ENCODE data around the gene XPO1. TPM values are rescaled to one million over a fixed set of nuclear protein-coding genes. Genes with fewer than 3 reads are reported as not detected.
A peak's percentile ranks its signal among the peaks of the same experiment; 100 is the strongest.

The XPO1 gene
- polyA plus RNA-seq, 3 donors, result 19.0 to 36.4 (median 20.9) TPM

- 96% methylated on average over 8 of the region's 9 CpGs for WGBS (ENCODE audit: insufficient coverage)
- H3K79me2 ChIP-seq (ENCODE audit: insufficient read depth, low read length), result peaks cover 100% of the 10 kb centered on the region
- H4K20me1 ChIP-seq (ENCODE audit: insufficient read depth, low read length), result peaks cover 100% of the 10 kb centered on the region
- Mint-ChIP-seq H3K9me3 (peaks cover 0 to 3% (median 0%) of the 10 kb centered on the region in 7 donors), H3K36me3 (peaks cover 4 to 21% of the 10 kb centered on the region in 2 donors), H3K4me1 (peaks cover 2% of the 10 kb centered on the region), H3K27me3 (ENCODE audit: low read depth in 3 of 3) (no peaks in the 10 kb centered on the region), H3K27ac (peak overlapping the region in 4 of 7 donors; percentile 15 to 71 (median 46)), H3K4me3 (no peak overlapping the region)
- no peaks in the 10 kb centered on the region for H3K36me3 ChIP-seq (replicated peaks in 1 of 2; ENCODE audit: control insufficient read depth in 1 of 2, insufficient read depth in 2 of 2, low read length in 2 of 2)
- H3K4me2 ChIP-seq (replicated peaks; ENCODE audit: extremely low read depth, low read length, poor library complexity, severe bottlenecking), result no peak overlapping the region
- H3K9me3 ChIP-seq (replicated peaks in 1 of 2; ENCODE audit: control insufficient read depth in 1 of 2, insufficient read depth in 1 of 2, low read length in 2 of 2), result no peaks in the 10 kb centered on the region
- H2AFZ ChIP-seq (ENCODE audit: insufficient read depth, low read depth, low read length, poor library complexity, severe bottlenecking), result no peak overlapping the region
- no peaks in the 10 kb centered on the region for H3K27me3 ChIP-seq (ENCODE audit: control insufficient read depth in 2 of 2, insufficient read depth in 2 of 2, low read length in 2 of 2)
- H3K4me1 ChIP-seq (ENCODE audit: control insufficient read depth in 1 of 2, insufficient read depth in 2 of 2, low read length in 2 of 2), result no peaks in the 10 kb centered on the region
- H3K27ac ChIP-seq (ENCODE audit: low read depth in 1 of 2, low read length in 2 of 2), result no peak overlapping the region
- intact Hi-C loops (cut with micrococcal nuclease), result no loop called here
- no peak for TF ChIP-seq CTCF (IDR thresholded peaks at IDR 0.05)
- H3K4me3 ChIP-seq (replicated peaks in 1 of 3; ENCODE audit: low read depth in 2 of 3, low read length in 3 of 3), result no peak overlapping the region
- H3K9ac ChIP-seq (ENCODE audit: insufficient read depth, low read length, poor library complexity, severe bottlenecking), result no peak overlapping the region
- DNase-seq, result no peak
Observed at GRCh38 chr2:61451178-61451577, 87.0 kb downstream of the XPO1 start.

GRCh38 chr2:61450144-61450543 lies 88.0 kb downstream of the XPO1 start:
- no peak for DNase-seq
- intact Hi-C loops (cut with micrococcal nuclease), result no loop called here
- no peak overlapping the region for H3K9ac ChIP-seq (ENCODE audit: insufficient read depth, low read length, poor library complexity, severe bottlenecking)

More at GRCh38 chr2:61450144-61450543, 88.0 kb downstream of the XPO1 start:
- no peaks in the 10 kb centered on the region for H3K27me3 ChIP-seq (ENCODE audit: control insufficient read depth in 2 of 2, insufficient read depth in 2 of 2, low read length in 2 of 2)
- no peaks in the 10 kb centered on the region for H3K27me3 Mint-ChIP-seq (ENCODE audit: low read depth in 3 of 3)
- no peak overlapping the region for H3K4me3 Mint-ChIP-seq
- H3K36me3 Mint-ChIP-seq, result peaks cover 4 to 16% of the 10 kb centered on the region in 2 donors
- H3K36me3 ChIP-seq (replicated peaks in 1 of 2; ENCODE audit: control insufficient read depth in 1 of 2, insufficient read depth in 2 of 2, low read length in 2 of 2), result no peaks in the 10 kb centered on the region
- no peaks in the 10 kb centered on the region for H3K9me3 ChIP-seq (replicated peaks in 1 of 2; ENCODE audit: control insufficient read depth in 1 of 2, insufficient read depth in 1 of 2, low read length in 2 of 2)
- H2AFZ ChIP-seq (ENCODE audit: insufficient read depth, low read depth, low read length, poor library complexity, severe bottlenecking), result no peak overlapping the region
- peaks cover 0 to 3% (median 0%) of the 10 kb centered on the region in 7 donors for H3K9me3 Mint-ChIP-seq
- no peak overlapping the region for H3K27ac ChIP-seq (ENCODE audit: low read depth in 1 of 2, low read length in 2 of 2)
- H3K27ac Mint-ChIP-seq, result peak overlapping the region in 1 of 7 donors; percentile 31
- peaks cover 100% of the 10 kb centered on the region for H4K20me1 ChIP-seq (ENCODE audit: insufficient read depth, low read length)
- peaks cover 100% of the 10 kb centered on the region for H3K79me2 ChIP-seq (ENCODE audit: insufficient read depth, low read length)
- no peak overlapping the region for H3K4me3 ChIP-seq (replicated peaks in 1 of 3; ENCODE audit: low read depth in 2 of 3, low read length in 3 of 3)
- peaks cover 2% of the 10 kb centered on the region for H3K4me1 Mint-ChIP-seq
- WGBS (ENCODE audit: insufficient coverage), result 71% methylated on average over 2 of the region's 4 CpGs
- H3K4me2 ChIP-seq (replicated peaks; ENCODE audit: extremely low read depth, low read length, poor library complexity, severe bottlenecking), result no peak overlapping the region
- TF ChIP-seq CTCF (IDR thresholded peaks at IDR 0.05), result no peak
- H3K4me1 ChIP-seq (ENCODE audit: control insufficient read depth in 1 of 2, insufficient read depth in 2 of 2, low read length in 2 of 2), result no peaks in the 10 kb centered on the region
